ENCODE data around the gene WDR43. TPM values are rescaled to one million over a fixed set of nuclear protein-coding genes. Genes with fewer than 3 reads are reported as not detected.

The WDR43 gene
- total RNA-seq = 79.3 and 87.1 TPM in 2 replicates

DNA sequence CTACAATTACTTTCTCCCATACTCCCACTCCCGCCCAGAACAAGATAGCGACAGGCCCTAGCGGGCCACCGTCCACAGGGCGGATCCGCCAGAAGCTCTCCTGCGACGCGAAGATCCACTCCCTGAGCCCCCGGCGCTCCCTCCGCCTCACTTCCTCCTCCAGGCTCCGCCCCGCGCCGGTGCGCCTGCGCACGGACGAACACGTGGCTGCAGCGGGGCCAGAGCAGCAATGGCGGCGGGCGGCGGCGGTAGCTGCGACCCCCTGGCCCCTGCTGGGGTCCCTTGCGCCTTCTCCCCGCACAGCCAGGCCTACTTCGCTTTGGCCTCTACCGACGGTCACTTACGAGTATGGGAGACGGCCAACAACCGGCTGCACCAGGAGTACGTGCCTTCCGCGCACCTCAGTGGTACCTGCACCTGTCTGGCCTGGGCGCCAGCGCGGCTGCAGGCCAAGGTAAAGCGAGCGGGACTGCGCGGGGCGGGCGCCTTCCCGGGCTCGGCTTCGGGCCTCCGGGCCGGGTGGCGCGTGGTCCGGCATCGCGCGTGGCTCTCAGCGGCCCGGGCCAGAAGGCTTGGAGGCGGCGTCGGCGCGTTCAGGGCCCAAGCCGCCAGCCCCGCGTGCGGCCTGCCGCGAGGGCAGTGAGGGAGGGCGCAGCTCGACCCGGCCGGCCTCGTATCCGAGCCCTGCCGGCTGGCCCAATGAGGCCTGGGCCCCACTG, at the start of gene WDR43:
WDR43 (plus strand) TSS at position 198 of the 719 bp plus-strand sequence; CDS start at position 230, 32 bp downstream.

DNA sequence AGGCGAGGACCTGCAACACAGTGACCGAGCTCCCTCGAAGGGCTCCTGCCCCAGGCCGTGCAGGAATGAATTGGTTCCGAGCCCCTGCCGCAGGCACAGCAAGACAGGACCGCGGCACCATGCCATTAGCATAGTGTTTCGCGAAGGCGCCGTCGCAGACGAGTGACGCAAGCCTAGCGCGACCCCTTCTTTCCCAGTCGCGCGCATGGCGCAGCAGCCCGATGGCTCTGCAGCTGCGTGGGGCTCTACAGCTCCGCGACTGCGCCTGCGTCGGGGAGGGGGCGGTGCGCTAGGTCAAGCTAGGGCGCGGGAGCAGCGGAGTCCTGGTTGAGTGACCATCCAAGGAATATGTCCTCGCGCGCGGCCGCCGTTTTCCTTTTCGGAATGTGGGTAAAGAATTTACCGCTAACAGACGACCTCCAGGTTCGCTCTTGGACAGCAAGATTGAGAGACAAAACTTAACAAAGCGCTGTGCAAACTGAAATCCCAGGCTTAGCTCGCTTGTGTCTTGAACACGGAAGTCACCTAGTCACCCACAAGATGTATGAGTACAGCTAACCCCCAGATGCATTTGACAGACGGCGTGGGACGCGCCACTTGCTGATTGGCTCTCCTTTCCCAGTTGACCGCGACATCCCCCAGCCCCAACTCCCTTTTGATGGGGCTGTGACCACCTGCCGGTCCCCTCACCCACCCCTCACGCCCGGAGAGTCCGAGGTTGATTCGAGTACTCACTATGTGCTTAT, 24.1 kb upstream of the WDR43 start, which contains the start of gene TRMT61B:
TRMT61B (minus strand) TSS at position 164 of the 746 bp plus-strand sequence; CDS start at position 132, 32 bp downstream.

GRCh38 chr2:28981016-28981441, 86.6 kb downstream of the WDR43 start, which contains the start of gene TOGARAM2:
Gene TOGARAM2 (plus strand): TSS chr2:28981298. CDS start chr2:28994835, 13,537 bp downstream.

Small RNA genes within 50 kb of the gene (small RNA-seq; reads per million reads assigned to genes)
- gene RF00019 (not detected), gene SNORD53 (35.4 reads per million, percentile 97 among the genes with 10 or more reads in this experiment), gene SNORD53B (17.8 reads per million, percentile 95 among the genes with 10 or more reads in this experiment), gene SNORD92 (14.4 reads per million, percentile 93 among the genes with 10 or more reads in this experiment)

Other genes with a start within 250 kb of the WDR43 start
- gene PPP1CB, start 142.8 kb upstream of the WDR43 start, total RNA-seq = 131 and 161 TPM in 2 replicates
- 0.24 and 0.97 TPM in 2 replicates for gene SPDYA, start 83.8 kb upstream of the WDR43 start, total RNA-seq
- 11.7 and 13.3 TPM in 2 replicates for gene TRMT61B, start 24.4 kb upstream of the WDR43 start, total RNA-seq
- gene TOGARAM2, start 86.6 kb downstream of the WDR43 start, total RNA-seq = under 0.01 TPM in 1 of 2 replicates, not detected in the other
- not detected in 2 replicates for gene PCARE, start 179.9 kb downstream of the WDR43 start, total RNA-seq
- 56.3 and 72.7 TPM in 2 replicates for gene CLIP4, start 220.7 kb downstream of the WDR43 start, total RNA-seq

Data from hair follicle dermal papilla cell (primary cell).